Ishikawa (cell line): ENCODE data around the gene HSF4.

Source experiments
- CEBPB ChIP-seq: IDR thresholded peaks from 2 replicates; pipeline ENCODE4 v1.6.1; 2012
- CREB1 ChIP-seq: IDR thresholded peaks from 2 replicates; pipeline ENCODE4 v1.6.1; 2012; ENCODE audit warnings: low read depth
- EGR1 ChIP-seq: IDR thresholded peaks from 2 replicates; pipeline ENCODE4 v1.6.1; 2012
- EP300 ChIP-seq: IDR thresholded peaks from 2 replicates; pipeline ENCODE4 v1.6.1; 2012; ENCODE audit warnings: borderline replicate concordance
- FOXM1 ChIP-seq: IDR thresholded peaks from 2 replicates; pipeline ENCODE4 v1.6.1; 2012; ENCODE audit warnings: low read depth, borderline replicate concordance
- MAX ChIP-seq: IDR thresholded peaks from 2 replicates; pipeline ENCODE4 v1.6.1; 2012
- NFIC ChIP-seq: IDR thresholded peaks from 2 replicates; pipeline ENCODE4 v1.6.1; 2012
- RAD21 ChIP-seq: IDR thresholded peaks from 2 replicates; pipeline ENCODE4 v1.6.1; 2012; ENCODE audit warnings: low read depth
- REST ChIP-seq: IDR thresholded peaks from 2 replicates; pipeline ENCODE4 v1.6.1; 2012; ENCODE audit warnings: low read depth, mild to moderate bottlenecking
- TAF1 ChIP-seq: IDR thresholded peaks from 2 replicates; pipeline ENCODE4 v1.6.1; 2012; ENCODE audit warnings: low read depth, mild to moderate bottlenecking
- TCF12 ChIP-seq: IDR thresholded peaks from 2 replicates; pipeline ENCODE4 v1.6.1; 2012; ENCODE audit warnings: low read depth
- TEAD4 ChIP-seq: IDR thresholded peaks from 2 replicates; pipeline ENCODE4 v1.6.1; 2012
- USF1 ChIP-seq: IDR thresholded peaks from 2 replicates; pipeline ENCODE4 v1.6.1; 2012
- YY1 ChIP-seq: IDR thresholded peaks from 2 replicates; pipeline ENCODE4 v1.6.1; 2012; ENCODE audit warnings: low read depth
- ZBTB7A ChIP-seq: IDR thresholded peaks from 2 replicates; pipeline ENCODE4 v1.6.1; 2012; ENCODE audit warnings: low read depth

The HSF4 gene

GRCh38 chr16:67149276-67150046 lies 15.1 kb upstream of the HSF4 start:
- TF ChIP-seq RAD21 (no peak), FOXM1 (no peak), CEBPB (no peak), TEAD4 (no peak), YY1 (no peak), ZBTB7A (no peak), EP300 (no peak), CREB1 (no peak), TCF12 (no peak), NFIC (no peak), REST (no peak), USF1 (no peak), MAX (no peak), TAF1 (no peak), EGR1 (no peak)

- TF ChIP-seq EGR1 (peak; percentile 42; the same call in 1 of the 2 replicates), FOXM1 (no peak), TCF12 (no peak), YY1 (no peak), MAX (peak; percentile 25; the same call in 1 of the 2 replicates), CREB1 (no peak), ZBTB7A (peak; percentile 93), EP300 (no peak), TAF1 (no peak), TEAD4 (no peak), NFIC (no peak), REST (no peak), CEBPB (no peak), USF1 (no peak), RAD21 (no peak)
Measured at GRCh38 chr16:67150047-67150832, 14.3 kb upstream of the HSF4 start.

- TF ChIP-seq REST (no peak), CREB1 (no peak), MAX (peak; percentile 85), EGR1 (no peak), TAF1 (peak; percentile 62), NFIC (peak; percentile 6; the same call in 1 of the 2 replicates), YY1 (peak; percentile 80), CEBPB (no peak), USF1 (peak; percentile 98), TCF12 (no peak; the same call in 1 of the 2 replicates)
Measured at GRCh38 chr16:67150833-67151396, 13.6 kb upstream of the HSF4 start, which contains the start of gene B3GNT9. Gene B3GNT9, minus strand, starts transcription at chr16:67150998. Its CDS starts 513 bp downstream, at chr16:67150485.
